ENCODE results near the gene NEDD8.
A peak's percentile ranks its signal among the peaks of the same experiment; 100 is the strongest.

NEDD8 gene

DNA sequence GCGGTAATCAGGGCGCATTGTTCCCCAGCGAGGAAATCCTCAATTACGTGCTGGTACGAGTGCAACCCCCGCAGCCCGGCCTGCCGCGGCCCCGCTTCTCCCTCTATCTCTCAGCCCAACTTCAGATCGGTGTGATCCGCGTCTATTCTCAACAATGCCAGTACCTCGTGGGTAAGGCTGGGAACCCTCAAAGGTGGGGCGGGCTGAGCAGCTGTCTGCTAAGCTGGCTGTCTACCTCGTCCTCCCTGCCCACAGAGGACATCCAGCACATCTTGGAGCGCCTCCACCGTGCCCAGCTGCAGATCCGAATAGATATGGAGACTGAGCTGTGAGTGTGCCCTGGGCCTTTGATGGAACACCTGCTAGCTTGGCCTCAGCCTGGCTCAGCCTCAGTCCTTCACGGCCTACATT lies 59.3 kb downstream of the NEDD8 start:
- POLR2A ChIA-PET, result interaction anchor here (1.5 kb wide), 1 partner anchor 13 kb away, joined by 3 read pairs; no protein-coding TSS in a partner anchor

GRCh38 chr14:24172261-24172860 lies 59.8 kb downstream of the NEDD8 start:
- TF ChIP-seq ZFP69B (tag by site-specific recombination; IDR thresholded peaks at IDR 0.05) (no peak), ZNF362 (tag by site-specific recombination; IDR thresholded peaks at IDR 0.05) (no peak), KLF10 (tag by site-specific recombination; IDR thresholded peaks at IDR 0.05) (no peak), ZNF510 (tag by site-specific recombination; IDR thresholded peaks at IDR 0.05; ENCODE audit: insufficient replicate concordance) (no peak), OVOL3 (tag by site-specific recombination; IDR thresholded peaks at IDR 0.05) (no peak)
- Histone ChIP-seq H3K9me3 (ENCODE audit: control insufficient read depth, insufficient read depth, low read depth, low read length) (no peaks in the 10 kb centered on the region), H3K27ac (ENCODE audit: extremely low read depth, low read depth, low read length) (no peak overlapping the region), H3K4me3 (ENCODE audit: low read depth, low read length) (no peak overlapping the region), H3K4me1 (ENCODE audit: control insufficient read depth, insufficient read depth, low read length) (no peaks in the 10 kb centered on the region), H3K36me3 (ENCODE audit: control insufficient read depth in 2 of 2, insufficient read depth in 1 of 2, low read length in 2 of 2) (peaks cover 0 to 18% of the 10 kb centered on the region in 2 experiments; a peak in 2 of 3 replicates)
- ChIA-PET CTCF (no interaction called here), POLR2A (interaction anchor here (1.5 kb wide), 1 partner anchor 12 kb away, joined by 3 read pairs; no protein-coding TSS in a partner anchor)

More for the DNA sequence above, 59.3 kb downstream of the NEDD8 start:
- H3K27ac ChIP-seq (ENCODE audit: extremely low read depth, low read depth, low read length), result no peak overlapping the region
- H3K36me3 ChIP-seq (ENCODE audit: control insufficient read depth in 2 of 2, insufficient read depth in 1 of 2, low read length in 2 of 2), result peaks cover 0 to 18% of the 10 kb centered on the region in 2 experiments; a peak in 2 of 3 replicates
- no peaks in the 10 kb centered on the region for H3K9me3 ChIP-seq (ENCODE audit: control insufficient read depth, insufficient read depth, low read depth, low read length)
- TF ChIP-seq GFI1B (tag by site-specific recombination; IDR thresholded peaks at IDR 0.05) (no peak), ZNF423 (tag by site-specific recombination; IDR thresholded peaks at IDR 0.05) (no peak), OVOL3 (tag by site-specific recombination; IDR thresholded peaks at IDR 0.05) (no peak)
- TF ChIP-seq, protein P1, sequence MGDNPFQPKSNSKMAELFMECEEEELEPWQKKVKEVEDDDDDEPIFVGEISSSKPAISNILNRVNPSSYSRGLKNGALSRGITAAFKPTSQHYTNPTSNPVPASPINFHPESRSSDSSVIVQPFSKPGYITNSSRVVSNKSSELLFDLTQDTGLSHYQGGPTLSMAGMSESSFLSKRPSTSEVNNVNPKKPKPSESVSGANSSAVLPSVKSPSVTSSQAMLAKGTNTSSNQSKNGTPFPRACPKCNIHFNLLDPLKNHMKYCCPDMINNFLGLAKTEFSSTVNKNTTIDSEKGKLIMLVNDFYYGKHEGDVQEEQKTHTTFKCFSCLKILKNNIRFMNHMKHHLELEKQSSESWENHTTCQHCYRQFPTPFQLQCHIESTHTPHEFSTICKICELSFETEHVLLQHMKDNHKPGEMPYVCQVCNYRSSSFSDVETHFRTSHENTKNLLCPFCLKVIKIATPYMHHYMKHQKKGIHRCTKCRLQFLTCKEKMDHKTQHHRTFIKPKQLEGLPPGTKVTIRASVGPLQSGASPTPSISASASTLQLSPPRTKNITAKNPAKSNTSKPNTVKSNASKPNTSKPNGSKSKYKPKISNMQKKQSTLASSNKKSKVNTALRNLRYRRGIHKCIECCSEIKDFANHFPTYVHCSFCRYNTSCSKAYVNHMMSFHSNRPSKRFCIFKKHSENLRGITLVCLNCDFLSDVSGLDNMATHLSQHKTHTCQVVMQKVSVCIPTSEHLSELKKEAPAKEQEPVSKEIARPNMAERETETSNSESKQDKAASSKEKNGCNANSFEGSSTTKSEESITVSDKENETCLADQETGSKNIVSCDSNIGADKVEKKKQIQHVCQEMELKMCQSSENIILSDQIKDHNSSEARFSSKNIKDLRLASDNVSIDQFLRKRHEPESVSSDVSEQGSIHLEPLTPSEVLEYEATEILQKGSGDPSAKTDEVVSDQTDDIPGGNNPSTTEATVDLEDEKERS (tag by site-specific recombination; IDR thresholded peaks at IDR 0.05), result no peak
- H3K4me1 ChIP-seq (ENCODE audit: control insufficient read depth, insufficient read depth, low read length), result no peaks in the 10 kb centered on the region
- CTCF ChIA-PET, result no interaction called here
- no peak overlapping the region for H3K4me3 ChIP-seq (ENCODE audit: low read depth, low read length)

DNA sequence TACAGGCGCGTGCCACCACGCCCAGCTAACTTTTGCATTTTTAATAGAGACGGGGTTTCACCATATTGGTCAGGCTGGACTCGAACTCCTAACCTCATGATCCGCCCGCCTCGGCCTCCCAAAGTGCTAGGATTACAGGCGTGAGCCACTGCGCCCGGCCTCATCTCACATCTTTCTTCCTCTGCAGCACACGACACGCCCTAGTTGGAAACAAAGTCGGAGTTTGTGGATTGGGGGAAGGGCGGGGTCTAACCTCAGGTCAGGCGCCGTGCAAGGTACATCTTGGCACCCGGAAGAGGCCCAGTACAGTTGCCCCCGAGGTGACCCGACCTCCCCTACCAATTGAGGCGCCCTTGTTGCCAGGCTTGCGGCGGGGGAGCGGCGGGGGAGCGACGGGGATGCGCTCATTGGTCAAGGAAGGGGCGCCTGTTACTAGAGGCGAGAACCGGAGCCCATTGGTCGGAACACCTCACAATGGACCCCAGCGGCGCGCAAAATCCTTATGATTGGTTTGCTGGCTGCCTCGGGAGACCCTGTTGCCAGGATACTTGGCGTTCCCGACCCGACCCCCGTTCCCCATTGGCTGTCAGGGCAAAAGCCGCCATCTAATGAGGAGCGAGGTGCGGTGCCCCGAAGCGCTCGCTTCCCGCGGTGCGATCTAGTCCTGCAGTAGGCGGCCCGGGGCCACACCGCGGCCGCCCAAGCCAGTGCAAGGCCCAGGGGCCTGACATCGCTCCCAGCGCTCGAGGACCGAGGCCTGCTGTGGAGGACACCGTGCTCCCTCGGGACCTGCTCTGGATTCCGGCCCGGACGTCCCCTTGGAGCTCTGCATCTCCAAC lies 60.5 kb downstream of the NEDD8 start, which contains the start of gene REC8:
Gene REC8 (plus strand): TSS at position 659 of the 839 bp plus-strand sequence. CDS start 473 bp downstream, outside the sequence.
- TF ChIP-seq IKZF3 (tag by site-specific recombination; IDR thresholded peaks at IDR 0.05), result no peak
- TF ChIP-seq ZNF404 (tag by site-specific recombination; IDR thresholded peaks at IDR 0.05), result no peak
- no peak for TF ChIP-seq ZNF26 (tag by site-specific recombination; IDR thresholded peaks at IDR 0.05)
- CTCF ChIA-PET, result no interaction called here
- Histone ChIP-seq H3K27ac (ENCODE audit: extremely low read depth, low read depth, low read length) (no peak within 1 kb of the TSS), H3K36me3 (ENCODE audit: control insufficient read depth in 2 of 2, insufficient read depth in 1 of 2, low read length in 2 of 2) (peaks cover 0 to 15% of the 10 kb centered on the region in 2 experiments; a peak in 2 of 3 replicates), H3K4me1 (ENCODE audit: control insufficient read depth, insufficient read depth, low read length) (no peaks in the 10 kb centered on the region), H3K4me3 (ENCODE audit: low read depth, low read length) (peak within 1 kb of the TSS; percentile 17; the same call in 1 of the 2 replicates), H3K9me3 (ENCODE audit: control insufficient read depth, insufficient read depth, low read depth, low read length) (no peaks in the 10 kb centered on the region)
- POLR2A ChIA-PET, result interaction anchor here (1.5 kb wide), 1 partner anchor 14 kb away, joined by 8 read pairs; no protein-coding TSS in a partner anchor

Data from HEK293 (cell line).